ENCODE measurements around the gene PRR7. TPM values are rescaled to one million over a fixed set of nuclear protein-coding genes. Genes with fewer than 3 reads are reported as not detected.

Gene PRR7
- polyA plus RNA-seq, 2 donors: 2.0 to 4.9 TPM

- Histone ChIP-seq H3K27ac (ENCODE audit: low read depth in 2 of 2, low read length in 1 of 2) (peak overlapping the region in 1 of 2 donors; percentile 47), H3K9me3 (ENCODE audit: control insufficient read depth in 2 of 2, insufficient read depth in 1 of 2, low read depth in 1 of 2, low read length in 1 of 2) (no peaks in the 10 kb centered on the region), H3K27me3 (ENCODE audit: control insufficient read depth in 1 of 2, insufficient read depth in 2 of 2, low read length in 2 of 2) (no peaks in the 10 kb centered on the region), H3K36me3 (ENCODE audit: control insufficient read depth in 2 of 2, insufficient read depth in 2 of 2, low read length in 1 of 2) (peaks cover 3 to 38% of the 10 kb centered on the region in 2 donors), H3K4me3 (ENCODE audit: low read depth in 1 of 2, low read length in 2 of 2) (no peak overlapping the region), H3K4me1 (ENCODE audit: control insufficient read depth in 2 of 2, insufficient read depth in 2 of 2, low read length in 1 of 2) (peaks cover 3 to 7% of the 10 kb centered on the region in 2 donors)
- 70 to 72% methylated on average over 22 to 43 of the region's 43 CpGs for WGBS, 2 donors
These were observed 44.9 kb downstream of the PRR7 start for GRCh38 chr5:177491429-177491945.

DNA sequence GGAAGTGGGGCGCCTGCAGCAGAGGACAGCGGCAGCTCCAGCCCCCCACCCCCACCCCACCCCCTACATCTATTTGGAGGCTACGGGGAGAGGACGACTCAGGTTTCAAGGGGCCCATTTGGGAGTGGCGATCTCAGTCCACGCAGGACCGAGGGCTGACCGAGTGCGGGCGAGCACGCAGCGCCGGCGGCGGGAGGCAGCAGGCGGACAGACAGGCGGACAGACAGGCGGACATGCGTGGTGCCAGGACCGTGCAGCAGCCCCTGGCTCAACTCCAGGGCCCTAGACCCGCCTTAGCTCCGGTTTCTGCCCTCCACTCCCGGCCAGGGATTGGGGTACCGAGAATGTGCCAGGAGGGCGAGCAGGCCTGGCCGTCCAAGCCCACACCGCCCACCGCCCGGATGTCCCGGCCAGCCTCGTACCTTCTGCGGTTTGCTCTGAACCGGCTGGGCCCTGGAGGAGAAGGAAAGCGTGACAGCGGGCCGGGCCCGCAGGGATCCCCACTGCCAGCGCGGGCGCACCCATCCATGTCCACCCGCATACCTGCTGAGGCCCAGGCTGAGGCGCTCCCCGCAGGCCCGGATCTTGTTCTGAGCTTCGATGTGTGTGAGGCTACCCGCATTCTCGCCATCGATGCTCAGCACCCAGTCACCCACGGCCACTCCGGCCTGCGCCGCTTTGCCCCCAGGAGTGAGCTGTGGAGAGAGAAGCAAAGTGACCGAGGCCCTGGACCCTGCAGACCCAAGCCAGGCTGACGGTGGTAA, 45.6 kb downstream of the PRR7 start:
- 85 to 88% methylated on average over 51 to 54 of the region's 54 CpGs for WGBS, 2 donors
- peak overlapping the region in 1 of 2 donors; percentile 84 for H3K27ac ChIP-seq (ENCODE audit: low read depth in 2 of 2, low read length in 1 of 2)
- peaks cover 3 to 9% of the 10 kb centered on the region in 2 donors for H3K4me1 ChIP-seq (ENCODE audit: control insufficient read depth in 2 of 2, insufficient read depth in 2 of 2, low read length in 1 of 2)
- H3K36me3 ChIP-seq (ENCODE audit: control insufficient read depth in 2 of 2, insufficient read depth in 2 of 2, low read length in 1 of 2): peaks cover 3 to 36% of the 10 kb centered on the region in 2 donors
- H3K9me3 ChIP-seq (ENCODE audit: control insufficient read depth in 2 of 2, insufficient read depth in 1 of 2, low read depth in 1 of 2, low read length in 1 of 2): no peaks in the 10 kb centered on the region
- no peak overlapping the region for H3K4me3 ChIP-seq (ENCODE audit: low read depth in 1 of 2, low read length in 2 of 2)
- no peaks in the 10 kb centered on the region for H3K27me3 ChIP-seq (ENCODE audit: control insufficient read depth in 1 of 2, insufficient read depth in 2 of 2, low read length in 2 of 2)

GRCh38 chr5:177492841-177493240, 46.2 kb downstream of the PRR7 start:
- WGBS, 2 donors: 76 to 79% methylated on average over 7 of the region's 7 CpGs
- H3K4me1 ChIP-seq (ENCODE audit: control insufficient read depth in 2 of 2, insufficient read depth in 2 of 2, low read length in 1 of 2): peaks cover 3 to 9% of the 10 kb centered on the region in 2 donors

GRCh38 chr5:177493795-177494345, 47.3 kb downstream of the PRR7 start:
- H3K27me3 ChIP-seq (ENCODE audit: control insufficient read depth in 1 of 2, insufficient read depth in 2 of 2, low read length in 2 of 2): no peaks in the 10 kb centered on the region
- no peak overlapping the region for H3K4me3 ChIP-seq (ENCODE audit: low read depth in 1 of 2, low read length in 2 of 2)
- peak overlapping the region; percentile 70 to 84 for H3K27ac ChIP-seq (ENCODE audit: low read depth in 2 of 2, low read length in 1 of 2)
- peaks cover 0 to 24% of the 10 kb centered on the region in 2 donors for H3K36me3 ChIP-seq (ENCODE audit: control insufficient read depth in 2 of 2, insufficient read depth in 2 of 2, low read length in 1 of 2)
- no peaks in the 10 kb centered on the region for H3K9me3 ChIP-seq (ENCODE audit: control insufficient read depth in 2 of 2, insufficient read depth in 1 of 2, low read depth in 1 of 2, low read length in 1 of 2)
- peaks cover 3 to 13% of the 10 kb centered on the region in 2 donors for H3K4me1 ChIP-seq (ENCODE audit: control insufficient read depth in 2 of 2, insufficient read depth in 2 of 2, low read length in 1 of 2)
- 75 to 81% methylated on average over 5 of the region's 5 CpGs for WGBS, 2 donors

More at GRCh38 chr5:177492841-177493240, 46.2 kb downstream of the PRR7 start:
- Histone ChIP-seq H3K27me3 (ENCODE audit: control insufficient read depth in 1 of 2, insufficient read depth in 2 of 2, low read length in 2 of 2) (no peaks in the 10 kb centered on the region), H3K4me3 (ENCODE audit: low read depth in 1 of 2, low read length in 2 of 2) (no peak overlapping the region), H3K36me3 (ENCODE audit: control insufficient read depth in 2 of 2, insufficient read depth in 2 of 2, low read length in 1 of 2) (peaks cover 0 to 29% of the 10 kb centered on the region in 2 donors), H3K9me3 (ENCODE audit: control insufficient read depth in 2 of 2, insufficient read depth in 1 of 2, low read depth in 1 of 2, low read length in 1 of 2) (no peaks in the 10 kb centered on the region), H3K27ac (ENCODE audit: low read depth in 2 of 2, low read length in 1 of 2) (peak overlapping the region; percentile 70 to 84)

GRCh38 chr5:177494346-177495195, 48.0 kb downstream of the PRR7 start:
- peaks cover 0 to 23% of the 10 kb centered on the region in 2 donors for H3K36me3 ChIP-seq (ENCODE audit: control insufficient read depth in 2 of 2, insufficient read depth in 2 of 2, low read length in 1 of 2)
- peak overlapping the region; percentile 70 to 84 for H3K27ac ChIP-seq (ENCODE audit: low read depth in 2 of 2, low read length in 1 of 2)
- H3K27me3 ChIP-seq (ENCODE audit: control insufficient read depth in 1 of 2, insufficient read depth in 2 of 2, low read length in 2 of 2): no peaks in the 10 kb centered on the region
- H3K4me3 ChIP-seq (ENCODE audit: low read depth in 1 of 2, low read length in 2 of 2): no peak overlapping the region
- H3K4me1 ChIP-seq (ENCODE audit: control insufficient read depth in 2 of 2, insufficient read depth in 2 of 2, low read length in 1 of 2): peaks cover 3 to 13% of the 10 kb centered on the region in 2 donors
- 44 to 49% methylated on average over 11 of the region's 11 CpGs for WGBS, 2 donors
- H3K9me3 ChIP-seq (ENCODE audit: control insufficient read depth in 2 of 2, insufficient read depth in 1 of 2, low read depth in 1 of 2, low read length in 1 of 2): no peaks in the 10 kb centered on the region

DNA sequence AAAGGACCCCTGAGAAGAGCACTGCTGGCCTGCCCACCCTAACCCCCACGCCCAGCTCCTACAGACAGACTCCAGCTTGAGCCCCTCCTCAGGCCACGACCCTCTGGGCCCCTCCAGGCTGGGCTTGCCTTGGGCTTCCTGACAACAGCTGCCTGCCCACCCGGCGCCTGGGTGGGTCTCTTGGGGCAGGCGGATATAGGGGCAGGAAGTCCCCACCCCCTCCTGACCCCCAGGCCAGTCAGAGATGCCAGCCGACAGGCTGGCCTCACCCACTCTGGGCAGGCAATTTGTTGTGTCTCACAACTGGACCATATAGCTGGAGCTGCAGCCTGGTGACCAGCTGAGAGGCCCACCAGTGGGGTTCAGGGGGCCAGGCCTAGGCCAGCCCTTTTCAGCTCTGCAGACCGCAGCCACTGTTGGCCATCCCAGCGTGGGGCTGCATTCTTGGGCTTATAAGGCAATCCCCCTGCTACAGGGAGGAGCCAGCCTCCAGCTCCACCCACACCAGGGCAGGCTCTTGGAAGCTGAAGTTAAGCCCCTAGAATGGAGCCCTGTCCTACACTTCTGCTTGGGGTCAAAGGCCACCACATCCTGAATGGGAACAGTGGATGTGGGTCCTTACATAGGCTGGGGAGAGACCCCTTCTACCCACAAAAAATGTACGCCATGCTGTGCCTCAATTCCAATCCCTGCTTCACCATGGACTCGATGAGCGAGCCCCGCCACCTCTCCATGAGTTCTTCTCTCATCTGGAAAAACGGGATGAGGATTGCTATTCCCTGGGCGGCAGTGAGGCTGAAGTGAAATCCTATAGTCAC, 48.8 kb downstream of the PRR7 start:
- peak overlapping the region; percentile 84 to 92 for H3K27ac ChIP-seq (ENCODE audit: low read depth in 2 of 2, low read length in 1 of 2)
- H3K9me3 ChIP-seq (ENCODE audit: control insufficient read depth in 2 of 2, insufficient read depth in 1 of 2, low read depth in 1 of 2, low read length in 1 of 2): no peaks in the 10 kb centered on the region
- H3K27me3 ChIP-seq (ENCODE audit: control insufficient read depth in 1 of 2, insufficient read depth in 2 of 2, low read length in 2 of 2): no peaks in the 10 kb centered on the region
- H3K4me3 ChIP-seq (ENCODE audit: low read depth in 1 of 2, low read length in 2 of 2): peak overlapping the region; percentile 53 to 64
- H3K4me1 ChIP-seq (ENCODE audit: control insufficient read depth in 2 of 2, insufficient read depth in 2 of 2, low read length in 1 of 2): peaks cover 3 to 13% of the 10 kb centered on the region in 2 donors
- 62 to 63% methylated on average over 14 of the region's 14 CpGs for WGBS, 2 donors
- peaks cover 0 to 16% of the 10 kb centered on the region in 2 donors for H3K36me3 ChIP-seq (ENCODE audit: control insufficient read depth in 2 of 2, insufficient read depth in 2 of 2, low read length in 1 of 2)

- 25 to 27% methylated on average over 12 of the region's 12 CpGs for WGBS, 2 donors
- Histone ChIP-seq H3K36me3 (ENCODE audit: control insufficient read depth in 2 of 2, insufficient read depth in 2 of 2, low read length in 1 of 2) (peaks cover 0 to 11% of the 10 kb centered on the region in 2 donors), H3K27me3 (ENCODE audit: control insufficient read depth in 1 of 2, insufficient read depth in 2 of 2, low read length in 2 of 2) (no peaks in the 10 kb centered on the region), H3K4me3 (ENCODE audit: low read depth in 1 of 2, low read length in 2 of 2) (peak overlapping the region; percentile 53 to 64), H3K27ac (ENCODE audit: low read depth in 2 of 2, low read length in 1 of 2) (peak overlapping the region; percentile 84 to 92), H3K4me1 (ENCODE audit: control insufficient read depth in 2 of 2, insufficient read depth in 2 of 2, low read length in 1 of 2) (peaks cover 3 to 15% of the 10 kb centered on the region in 2 donors), H3K9me3 (ENCODE audit: control insufficient read depth in 2 of 2, insufficient read depth in 1 of 2, low read depth in 1 of 2, low read length in 1 of 2) (no peaks in the 10 kb centered on the region)
These were observed 49.6 kb downstream of the PRR7 start for GRCh38 chr5:177496070-177496726.

DNA sequence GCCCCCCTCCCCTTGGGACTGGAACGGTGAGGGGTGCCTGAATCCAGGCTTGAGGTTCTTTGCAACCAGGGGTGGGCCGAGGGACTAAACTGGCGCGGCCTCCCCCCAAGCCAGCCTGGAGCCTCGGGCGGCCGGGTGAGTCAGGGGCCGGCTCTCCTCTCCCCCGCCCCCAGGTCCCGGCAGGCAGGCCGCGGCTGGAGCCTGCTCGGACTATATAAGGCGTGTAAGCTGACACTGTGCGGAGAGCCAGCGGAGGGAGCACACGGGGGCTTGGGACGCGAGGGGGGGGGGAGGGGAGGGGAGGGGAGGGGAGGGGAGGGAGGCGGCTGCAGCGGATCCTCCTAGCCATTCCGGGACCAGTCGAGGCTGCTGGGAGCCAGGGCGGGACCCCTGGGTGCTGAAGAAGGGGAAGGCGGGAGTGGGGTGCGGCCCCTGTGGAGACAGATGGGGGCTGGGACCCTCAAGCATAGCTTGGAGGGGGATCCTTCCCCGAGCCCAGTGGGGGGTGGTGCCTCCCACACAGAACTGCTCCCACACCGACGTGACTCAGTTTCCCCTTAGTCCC, 50.2 kb downstream of the PRR7 start:
- H3K9me3 ChIP-seq (ENCODE audit: control insufficient read depth in 2 of 2, insufficient read depth in 1 of 2, low read depth in 1 of 2, low read length in 1 of 2): no peaks in the 10 kb centered on the region
- H3K27me3 ChIP-seq (ENCODE audit: control insufficient read depth in 1 of 2, insufficient read depth in 2 of 2, low read length in 2 of 2): no peaks in the 10 kb centered on the region
- H3K36me3 ChIP-seq (ENCODE audit: control insufficient read depth in 2 of 2, insufficient read depth in 2 of 2, low read length in 1 of 2): peaks cover 0 to 7% of the 10 kb centered on the region in 2 donors
- 3 to 9% methylated on average over 12 to 29 of the region's 29 CpGs for WGBS, 2 donors
- H3K27ac ChIP-seq (ENCODE audit: low read depth in 2 of 2, low read length in 1 of 2): peak overlapping the region; percentile 89 to 92
- peak overlapping the region; percentile 53 to 64 for H3K4me3 ChIP-seq (ENCODE audit: low read depth in 1 of 2, low read length in 2 of 2)
- H3K4me1 ChIP-seq (ENCODE audit: control insufficient read depth in 2 of 2, insufficient read depth in 2 of 2, low read length in 1 of 2): peaks cover 3 to 15% of the 10 kb centered on the region in 2 donors

Measured in esophagus (tissue), 2 donors.